ENCODE data around the gene WNT4.

- TF ChIP-seq EZH2phosphoT487 (IDR thresholded peaks at IDR 0.05; ENCODE audit: insufficient read depth, low read depth), result no peak
- no peak for TF ChIP-seq EZH2 (IDR thresholded peaks at IDR 0.05; ENCODE audit: insufficient read depth, poor library complexity, severe bottlenecking)
Measured at GRCh38 chr1:22104865-22105437, 37.9 kb downstream of the WNT4 start.
